Endothelial cell of umbilical vein (primary cell): ENCODE data around the gene PTPRK. TPM values are rescaled to one million over a fixed set of nuclear protein-coding genes. Genes with fewer than 3 reads are reported as not detected.

Experiments
- BruUV-seq: library from RNA; stranded (reverse); fragments of 400-500 nt; replicated peaks from 2 replicates; lab custom pipeline; 2021; lab: Mats Ljungman, UMichigan
- CTCF ChIA-PET: fragments of 300-600, 350-600 bp; sonication (Branson Sonifier 250); formaldehyde crosslinking; loops from one replicate; lab custom pipeline; 2021; ENCODE audit warnings: antibody characterized with exemption, inconsistent platforms; lab: Charles Lee
- POLR2A ChIA-PET: fragments of 300-600, 350-600 bp; sonication (Branson Sonifier 250); formaldehyde crosslinking; loops from one replicate; lab custom pipeline; 2021; ENCODE audit warnings: antibody characterized with exemption, inconsistent platforms; lab: Charles Lee
- DNase-seq: peaks from one replicate; pipeline ENCODE4 v3.0.0-alpha.2; 2011; ENCODE audit warnings: low read depth, low spot score
- FAIRE-seq: peaks from 2 replicates; lab custom pipeline; 2011; peaks lifted over from hg19 to GRCh38; lab: Jason Lieb, UNC
- H2AFZ ChIP-seq: 2 replicates; pipeline ENCODE4 v1.6.0; 2012; ENCODE audit warnings: low read depth, low read length, control low read depth, inconsistent platforms
- H3K27ac ChIP-seq: 2 replicates; pipeline ENCODE4 v1.5.1; 2011; ENCODE audit warnings: low read depth, mild to moderate bottlenecking, control low read depth, low read length, moderate library complexity; ENCODE audit not compliant: insufficient read depth
- H3K27me3 ChIP-seq, 2 experiments: 2 replicates each; pipeline versions ENCODE4 v1.6.0 to v1.6.1; 2011; ENCODE audit warnings: low read length in 2 of 2, mixed read lengths in 1 of 2; ENCODE audit not compliant: control insufficient read depth in 2 of 2, insufficient read depth in 2 of 2
- H3K36me3 ChIP-seq, 2 experiments: 2 replicates in 1 of 2; 3 replicates in 1 of 2; pipeline ENCODE4 v1.5.1; 2011; ENCODE audit warnings: low read length in 2 of 2, mild to moderate bottlenecking in 1 of 2, moderate library complexity in 1 of 2; ENCODE audit not compliant: control insufficient read depth in 2 of 2, insufficient read depth in 2 of 2; ENCODE audit errors: extremely low read depth in 1 of 2
- H3K4me1 ChIP-seq: 3 replicates; pipeline ENCODE4 v1.5.1; 2011; ENCODE audit warnings: mild to moderate bottlenecking, low read length; ENCODE audit not compliant: control insufficient read depth, insufficient read depth; ENCODE audit errors: extremely low read depth
- H3K4me2 ChIP-seq: 2 replicates; pipeline ENCODE4 v1.6.1; 2011; ENCODE audit warnings: low read length, control low read depth, mixed read lengths; ENCODE audit not compliant: insufficient read depth
- H3K4me3 ChIP-seq, 3 experiments: fragments of 200-600 bp in 1 of 3; sonication (generic), shearing (Covaris generic) in 1 of 3; replicated peaks in 1 of 3; 2 replicates each; pipeline ENCODE4 v1.5.1; 2011 to 2016; ENCODE audit warnings: control low read depth in 3 of 3, low read length in 3 of 3, mild to moderate bottlenecking in 2 of 3, inconsistent platforms in 1 of 3, low read depth in 1 of 3, moderate library complexity in 1 of 3; ENCODE audit not compliant: insufficient read depth in 1 of 3
- H3K79me2 ChIP-seq: 2 replicates; pipeline ENCODE4 v1.6.0; 2012; ENCODE audit warnings: low read length, inconsistent platforms; ENCODE audit not compliant: control insufficient read depth, insufficient read depth
- H3K9ac ChIP-seq: replicated peaks from 2 replicates; pipeline ENCODE3; 2011; ENCODE audit warnings: low read length, control low read depth; ENCODE audit not compliant: insufficient read depth; ENCODE audit errors: extremely low read depth
- H3K9me1 ChIP-seq: replicated peaks from 3 replicates; pipeline ENCODE4 v1.6.0; 2011; ENCODE audit warnings: mild to moderate bottlenecking, low read length; ENCODE audit not compliant: control insufficient read depth, insufficient read depth; ENCODE audit errors: extremely low read depth
- H3K9me3 ChIP-seq: replicated peaks from 2 replicates; pipeline ENCODE4 v1.5.1; 2012; ENCODE audit warnings: low read length, inconsistent platforms; ENCODE audit not compliant: control insufficient read depth, insufficient read depth
- H4K20me1 ChIP-seq: replicated peaks from 2 replicates; pipeline ENCODE3; 2011; ENCODE audit warnings: mild to moderate bottlenecking, low read length; ENCODE audit not compliant: control insufficient read depth, insufficient read depth; ENCODE audit errors: extremely low read depth
- EZH2 ChIP-seq: IDR thresholded peaks from 2 replicates; pipeline ENCODE4 v1.6.1; 2012; ENCODE audit warnings: borderline replicate concordance, low read depth, mild to moderate bottlenecking, moderate library complexity, low read length, inconsistent platforms; ENCODE audit not compliant: severe bottlenecking
- FOS ChIP-seq: IDR thresholded peaks from 2 replicates; pipeline ENCODE4 v1.6.1; 2011; ENCODE audit warnings: mild to moderate bottlenecking, low read length, moderate library complexity, borderline replicate concordance; ENCODE audit not compliant: insufficient read depth
- GATA2 ChIP-seq: IDR thresholded peaks from 2 replicates; pipeline ENCODE4 v1.7.0; 2011; ENCODE audit warnings: low read depth, mild to moderate bottlenecking, moderate library complexity, mixed read lengths, low read length; ENCODE audit not compliant: insufficient read length, insufficient read depth
- JUN ChIP-seq: IDR thresholded peaks from 2 replicates; pipeline ENCODE4 v1.6.1; 2011; ENCODE audit warnings: borderline replicate concordance, low read depth; ENCODE audit not compliant: insufficient read length, insufficient read depth
- MAX ChIP-seq: IDR thresholded peaks from 2 replicates; pipeline ENCODE4 v1.6.1; 2011; ENCODE audit not compliant: insufficient read depth, insufficient read length
- MYC ChIP-seq: IDR thresholded peaks from one replicate; pipeline ENCODE4 v1.6.1; 2011; ENCODE audit warnings: mild to moderate bottlenecking, low read depth, low read length
- POLR2A ChIP-seq: IDR thresholded peaks from 2 replicates; pipeline ENCODE4 v1.6.1; 2012; ENCODE audit warnings: low read depth, mild to moderate bottlenecking, control low read depth, low read length
- POLR2AphosphoS5 ChIP-seq: IDR thresholded peaks from 2 replicates; pipeline ENCODE4 v1.6.1; 2012; ENCODE audit warnings: low read depth, mild to moderate bottlenecking, control low read depth, low read length, moderate library complexity; ENCODE audit not compliant: insufficient read depth
- dilution Hi-C: fragments of 300-500 bp; cut with MboI; formaldehyde crosslinking; loops from one replicate; pipeline ENCODE4 v1.15.0; 2019; ENCODE audit warnings: low sequenced_read_pairs; ENCODE audit not compliant: extremely low pct_ligation_motif_present
- intact Hi-C: fragments of 100-400 bp; cut with micrococcal nuclease; formaldehyde crosslinking; loops from one replicate; pipeline ENCODE4 v1.10.0; 2022
- polyA plus RNA-seq, 4 experiments: library from polyadenylated mRNA; depleted of rRNA in 3 of 4; stranded (reverse) in 3 of 4; unstranded in 1 of 4; fragments of >200 nt; gene quantifications; 2 replicates each; pipeline versions ENCODE4 v1.2.1 to v1.2.3, GENCODE V29; 2011 to 2012; ENCODE audit warnings: missing spikeins in 1 of 4
- total RNA-seq: library from RNA; stranded (reverse); gene quantifications from 2 replicates; pipeline ENCODE4 v1.2.3, GENCODE V29; 2021
- TF ChIP-seq, protein P1 (sequence below), 2 donors: IDR thresholded peaks; 1 replicate in 1 of 2; 2 replicates in 1 of 2; pipeline ENCODE4 v1.5.1; 2011; ENCODE audit warnings: low read length in 2 of 2, mild to moderate bottlenecking in 2 of 2, moderate library complexity in 2 of 2, control low read depth in 1 of 2, inconsistent platforms in 1 of 2, low read depth in 1 of 2; ENCODE audit not compliant: insufficient read depth in 1 of 2; ENCODE audit errors: extremely low read depth in 1 of 2

PTPRK gene
- total and polyA plus RNA-seq, 2 donors (not counting 3 experiments of a cell fraction or from before 2014, with no cell fraction given): 15.2 to 74.0 TPM

GRCh38 chr6:128167552-128167951 is 352.8 kb downstream of the PTPRK start:
- Histone ChIP-seq H3K79me2 (no peaks in the 10 kb centered on the region), H3K36me3 (no peaks in the 10 kb centered on the region), H3K27ac (no peak overlapping the region), H3K9ac (no peak overlapping the region), H3K4me1 (no peaks in the 10 kb centered on the region), H3K9me3 (no peaks in the 10 kb centered on the region), H2AFZ (no peak overlapping the region), H3K4me2 (no peak overlapping the region), H3K27me3 (no peaks in the 10 kb centered on the region), H4K20me1 (no peaks in the 10 kb centered on the region), H3K9me1 (no peaks in the 10 kb centered on the region), H3K4me3 (no peak overlapping the region)
- ChIA-PET POLR2A (no interaction called here), CTCF (no interaction called here)
- intact Hi-C loops (no loop called here), dilution Hi-C loops (no loop called here)
- DNase-seq: no peak
- no TSS peak for BruUV-seq
- FAIRE-seq: no peak
- TF ChIP-seq POLR2A: no peak
- TF ChIP-seq, protein P1, sequence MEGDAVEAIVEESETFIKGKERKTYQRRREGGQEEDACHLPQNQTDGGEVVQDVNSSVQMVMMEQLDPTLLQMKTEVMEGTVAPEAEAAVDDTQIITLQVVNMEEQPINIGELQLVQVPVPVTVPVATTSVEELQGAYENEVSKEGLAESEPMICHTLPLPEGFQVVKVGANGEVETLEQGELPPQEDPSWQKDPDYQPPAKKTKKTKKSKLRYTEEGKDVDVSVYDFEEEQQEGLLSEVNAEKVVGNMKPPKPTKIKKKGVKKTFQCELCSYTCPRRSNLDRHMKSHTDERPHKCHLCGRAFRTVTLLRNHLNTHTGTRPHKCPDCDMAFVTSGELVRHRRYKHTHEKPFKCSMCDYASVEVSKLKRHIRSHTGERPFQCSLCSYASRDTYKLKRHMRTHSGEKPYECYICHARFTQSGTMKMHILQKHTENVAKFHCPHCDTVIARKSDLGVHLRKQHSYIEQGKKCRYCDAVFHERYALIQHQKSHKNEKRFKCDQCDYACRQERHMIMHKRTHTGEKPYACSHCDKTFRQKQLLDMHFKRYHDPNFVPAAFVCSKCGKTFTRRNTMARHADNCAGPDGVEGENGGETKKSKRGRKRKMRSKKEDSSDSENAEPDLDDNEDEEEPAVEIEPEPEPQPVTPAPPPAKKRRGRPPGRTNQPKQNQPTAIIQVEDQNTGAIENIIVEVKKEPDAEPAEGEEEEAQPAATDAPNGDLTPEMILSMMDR (IDR thresholded peaks at IDR 0.05; ENCODE audit: extremely low read depth in 1 of 2, insufficient read depth in 1 of 2, low read depth in 1 of 2, low read length in 2 of 2): no peak
- no peak for TF ChIP-seq GATA2
- no peak for TF ChIP-seq EZH2
- TF ChIP-seq MYC: no peak
- no peak for TF ChIP-seq MAX
- TF ChIP-seq JUN: no peak
- TF ChIP-seq POLR2AphosphoS5: no peak
- TF ChIP-seq FOS: no peak
